Astrocyte of the spinal cord (primary cell): ENCODE results near the gene RTL10.
A peak's percentile ranks its signal among the peaks of the same experiment; 100 is the strongest.

Source experiments
- DNase-seq: peaks from one replicate; pipeline ENCODE4 v3.0.0; 2011; ENCODE audit warnings: low read depth, low spot score
- H3K4me3 ChIP-seq: 2 replicates; pipeline ENCODE4 v1.5.1; 2011; ENCODE audit warnings: low read depth, mild to moderate bottlenecking, low read length, moderate library complexity
- CTCF ChIP-seq: IDR thresholded peaks from 2 replicates; pipeline ENCODE4 v1.5.1; 2012; ENCODE audit warnings: low read depth, mild to moderate bottlenecking, low read length, inconsistent platforms
- in situ Hi-C: cut with HindIII; loops from 2 replicates; pipeline ENCODE4 v1.10.0; 2017; ENCODE audit warnings: low sequenced_read_pairs

The RTL10 gene

GRCh38 chr22:19854778-19855503, at the start of gene RTL10, which contains the start of gene GNB1L:
Gene RTL10 (minus strand): TSS chr22:19854874. CDS start chr22:19852261, 2,613 bp downstream.
Gene GNB1L (minus strand): TSS chr22:19854874. CDS start chr22:19821355, 33,519 bp downstream.
- peak within 1 kb of the TSS; percentile 94 for H3K4me3 ChIP-seq
- DNase-seq = peak; percentile 98
- peak; percentile 19 for TF ChIP-seq CTCF
- in situ Hi-C loops = no loop called here

GRCh38 chr22:19904174-19904856, 49.6 kb upstream of the RTL10 start:
- DNase-seq = no peak
- in situ Hi-C loops = no loop called here
- TF ChIP-seq CTCF = no peak
- H3K4me3 ChIP-seq = no peak overlapping the region

GRCh38 chr22:19903513-19903912, 48.8 kb upstream of the RTL10 start:
- in situ Hi-C loops = no loop called here
- no peak for DNase-seq
- TF ChIP-seq CTCF = no peak
- no peak overlapping the region for H3K4me3 ChIP-seq

- H3K4me3 ChIP-seq = no peak overlapping the region
- TF ChIP-seq CTCF = no peak
- DNase-seq = no peak
- in situ Hi-C loops = no loop called here
These were observed 48.4 kb upstream of the RTL10 start for GRCh38 chr22:19903031-19903430.

GRCh38 chr22:19902245-19902715, 47.6 kb upstream of the RTL10 start:
- TF ChIP-seq CTCF = no peak
- no peak overlapping the region for H3K4me3 ChIP-seq
- in situ Hi-C loops = no loop called here
- DNase-seq = no peak

GRCh38 chr22:19901577-19902244, 47.0 kb upstream of the RTL10 start:
- no peak overlapping the region for H3K4me3 ChIP-seq
- in situ Hi-C loops = no loop called here
- TF ChIP-seq CTCF = no peak
- DNase-seq = no peak
